NCI-H2107 treated with DMSO at 0.1 percent for 48 hours (cell line): ENCODE results near the gene LY6G6C.
"Not testable (repeated sequence)": the region's sequence is repeated elsewhere in the genome, so short reads cannot be mapped to it uniquely, and the experiment has no call there.

ENCODE experiments used
- DNase-seq: peaks from one replicate; lab custom pipeline; 2025; ENCODE audit not compliant: unreplicated experiment; lab: John Stamatoyannopoulos, UW

The LY6G6C gene

DNA sequence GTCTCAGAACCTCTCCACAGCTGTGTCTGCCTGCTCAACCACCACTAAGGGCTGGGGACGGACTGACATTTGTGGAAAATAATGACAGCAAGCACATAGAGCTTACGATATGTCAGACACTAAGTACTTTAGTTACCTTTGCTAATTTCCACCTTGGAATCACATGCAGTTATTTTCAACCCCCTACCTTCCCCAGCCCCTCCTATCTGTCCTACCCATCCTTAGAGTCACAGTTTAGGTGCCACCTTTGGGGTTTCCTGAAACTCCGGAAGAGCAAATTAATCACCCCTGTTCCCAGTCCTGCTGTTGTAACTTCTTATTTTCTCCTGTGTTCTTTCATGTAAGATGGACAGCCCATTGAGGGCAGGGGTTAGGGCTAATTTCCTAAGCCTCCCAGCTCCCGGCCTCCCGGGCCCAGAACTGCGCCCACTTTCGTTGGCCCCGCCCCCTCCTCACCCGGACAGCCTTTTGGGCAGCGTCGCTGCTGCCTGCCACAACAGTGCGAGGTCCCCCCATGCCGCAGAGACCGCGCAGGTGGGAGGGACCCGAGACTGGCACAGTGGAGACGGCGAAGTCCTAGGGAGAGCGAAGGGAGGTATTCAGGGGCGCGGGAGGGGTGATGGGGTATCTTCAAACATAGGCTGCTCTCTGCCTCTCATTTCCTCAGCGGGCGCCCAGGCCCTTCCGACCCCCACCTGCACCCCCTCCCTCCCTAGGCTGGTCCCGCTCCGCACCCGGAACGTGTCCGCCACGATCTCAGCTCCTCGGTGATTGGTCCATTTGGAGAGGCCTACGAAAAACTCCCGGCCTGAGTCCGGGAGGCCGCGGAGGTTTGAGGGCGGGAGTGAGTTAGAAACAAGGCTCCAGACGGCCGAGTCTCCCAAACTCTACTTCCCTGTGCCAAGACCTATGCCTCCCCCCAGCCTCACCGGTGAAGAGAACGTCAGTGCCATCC is 6.4 kb upstream of the LY6G6C start:
- DNase-seq: no peak

DNA sequence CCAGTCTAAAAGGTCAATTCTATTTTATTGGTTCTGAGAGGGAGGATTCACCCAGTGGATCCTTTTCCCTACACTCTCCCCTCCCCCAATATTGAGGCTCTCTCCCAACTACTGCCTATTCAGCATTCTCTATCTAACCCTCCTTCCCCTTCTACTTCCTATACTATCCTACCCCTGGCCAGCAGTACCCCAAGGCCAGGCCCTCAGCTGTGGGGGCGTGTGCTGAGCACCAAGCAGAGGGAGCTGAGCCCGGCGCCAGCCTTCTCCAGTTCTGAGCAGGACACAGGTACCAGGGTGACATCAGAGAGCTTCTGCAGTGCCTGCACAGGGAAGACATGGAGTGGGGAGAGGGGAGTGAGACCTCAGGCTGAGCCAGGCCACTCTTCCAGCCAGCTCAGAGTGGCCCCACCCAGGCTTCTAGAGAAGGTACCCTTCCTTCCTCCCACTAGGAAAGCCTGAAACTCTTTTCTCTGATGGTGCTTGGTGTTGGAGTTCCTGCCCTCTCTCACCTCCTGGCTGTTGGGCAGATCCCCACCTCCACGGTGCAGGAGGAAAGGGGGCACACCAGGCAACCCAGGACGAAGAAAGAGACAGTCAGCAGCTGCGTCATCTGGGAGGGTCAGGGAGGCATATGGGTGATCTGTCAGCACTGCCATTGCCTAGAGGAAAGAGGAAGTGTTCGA is 5.6 kb upstream of the LY6G6C start:
- no peak for DNase-seq

- no peak for DNase-seq
Measured at GRCh38 chr6:31725502-31726350, 4.2 kb upstream of the LY6G6C start.

- no peak for DNase-seq
Measured at GRCh38 chr6:31723980-31724691, 2.6 kb upstream of the LY6G6C start.

GRCh38 chr6:31723245-31723979 is 1.9 kb upstream of the LY6G6C start, which contains the start of gene MPIG6B:
Gene MPIG6B (plus strand): TSS chr6:31723373. CDS start chr6:31723384, 11 bp downstream.
- no peak for DNase-seq

DNA sequence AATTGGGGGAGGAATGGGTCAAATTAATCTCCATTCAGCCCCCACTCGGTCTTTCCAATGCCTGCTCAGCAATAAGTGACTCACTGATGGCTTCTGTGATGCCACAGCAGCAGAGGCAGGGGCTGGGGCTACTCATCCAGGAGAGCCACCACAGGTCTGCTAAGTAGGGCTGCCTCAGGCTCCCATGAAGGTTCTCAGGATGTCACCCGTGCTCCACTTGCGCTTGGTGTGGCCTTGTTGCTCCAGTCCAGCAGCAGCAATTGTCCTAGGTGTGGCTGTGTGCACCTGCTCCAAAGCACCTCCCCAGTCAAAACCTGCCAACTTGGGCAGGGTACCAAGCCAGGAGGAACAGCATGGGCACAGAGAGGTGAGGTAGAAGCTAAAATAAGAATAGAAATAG is 627 bp upstream of the LY6G6C start:
- no peak for DNase-seq

- DNase-seq: no peak
Measured at GRCh38 chr6:31720196-31720770, 1.3 kb downstream of the LY6G6C start.

DNA sequence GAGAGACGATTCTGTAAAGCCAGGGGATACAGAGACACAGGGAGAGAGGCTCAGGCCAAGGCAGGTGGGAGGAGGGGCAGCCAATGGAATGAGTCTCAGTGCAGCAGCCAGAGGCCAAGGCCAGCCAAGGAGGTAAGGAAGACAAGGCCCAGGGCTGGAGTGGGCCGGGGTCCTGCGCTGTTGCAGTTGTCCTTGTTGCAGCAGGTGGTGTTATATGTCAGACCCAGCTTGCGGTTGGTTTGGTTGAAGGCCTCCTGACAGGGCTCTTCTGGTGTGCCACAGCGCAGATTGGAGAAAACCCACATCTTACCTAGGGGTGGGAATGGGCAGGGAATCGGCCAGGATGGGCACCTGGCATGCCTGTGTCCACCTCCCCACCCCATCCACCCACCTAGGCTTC is 2.5 kb downstream of the LY6G6C start:
- no peak for DNase-seq

DNA sequence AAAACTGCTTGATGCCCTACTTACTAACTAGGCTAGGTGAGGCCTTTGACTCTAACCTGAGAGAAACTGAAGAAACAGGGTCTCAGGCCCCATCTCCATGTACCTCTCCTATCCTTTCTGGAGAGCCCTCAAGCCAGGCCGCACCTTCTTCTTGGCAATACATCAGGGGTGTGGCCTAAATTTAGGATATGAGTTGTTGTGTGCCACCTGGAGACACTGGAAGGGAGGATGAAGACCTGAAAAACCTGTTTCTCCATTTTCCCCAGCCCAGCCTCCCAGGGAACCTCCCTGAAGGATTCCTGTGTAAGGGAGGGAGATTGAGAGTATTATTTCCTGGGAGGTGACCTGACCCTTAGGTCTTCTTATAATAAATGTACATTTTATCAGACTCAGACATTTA is 3.3 kb downstream of the LY6G6C start:
- no peak for DNase-seq

DNA sequence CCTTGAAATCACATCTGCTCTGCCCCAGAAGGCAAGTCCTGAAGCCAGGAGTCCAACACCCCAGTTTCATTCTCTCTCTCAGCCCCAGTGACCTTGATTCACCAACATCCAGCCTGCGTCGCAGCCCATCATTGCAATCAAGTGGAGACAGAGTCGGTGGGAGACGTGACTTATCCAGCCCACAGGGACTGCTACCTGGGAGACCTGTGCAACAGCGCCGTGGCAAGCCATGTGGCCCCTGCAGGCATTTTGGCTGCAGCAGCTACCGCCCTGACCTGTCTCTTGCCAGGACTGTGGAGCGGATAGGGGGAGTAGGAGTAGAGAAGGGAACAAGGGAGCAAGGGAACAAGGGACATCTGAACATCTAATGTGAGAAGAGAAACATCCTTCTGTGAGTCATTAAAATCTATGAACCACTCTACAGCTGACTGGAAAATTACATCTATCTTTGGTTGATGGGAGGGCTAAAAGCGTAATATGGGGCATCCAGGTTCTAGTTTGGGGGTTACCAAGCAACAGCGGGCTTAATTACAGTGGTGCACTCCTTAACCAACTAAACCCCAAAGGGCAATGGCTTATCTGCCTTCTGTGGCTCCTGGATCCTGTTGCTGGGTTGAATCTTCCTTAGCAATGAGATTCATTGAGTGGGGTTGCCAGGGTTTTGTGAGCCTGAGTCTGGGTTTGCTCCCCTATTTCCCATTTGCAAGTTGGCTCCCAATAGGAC is 3.9 kb downstream of the LY6G6C start:
- DNase-seq: no peak

GRCh38 chr6:31715022-31715958 is 6.3 kb downstream of the LY6G6C start, which contains the start of gene LY6G6D:
Gene LY6G6D (plus strand): TSS chr6:31715348. CDS start chr6:31715356, 8 bp downstream.
- no peak for DNase-seq

- DNase-seq: no peak
Measured at GRCh38 chr6:31713991-31714684, 7.4 kb downstream of the LY6G6C start.

DNA sequence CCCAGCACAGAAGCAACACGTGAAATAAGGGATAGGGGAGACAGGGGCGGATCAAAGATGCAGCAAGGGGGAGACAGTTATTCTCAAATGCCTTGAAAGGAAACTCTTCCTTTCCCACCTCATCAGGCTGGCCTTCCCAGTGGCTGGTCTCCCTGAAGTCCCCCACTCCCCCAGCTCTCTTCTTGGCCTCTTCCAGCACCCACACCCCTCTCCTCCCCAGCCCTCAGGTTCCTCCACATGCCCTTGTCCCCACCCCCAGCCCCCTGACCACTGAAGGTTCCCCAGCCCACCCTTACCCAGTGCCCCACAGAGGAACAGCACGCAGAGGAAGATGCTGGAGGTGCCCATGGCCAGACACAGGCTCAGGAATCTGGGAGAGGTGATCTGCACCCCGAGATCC is 8.1 kb downstream of the LY6G6C start:
- DNase-seq: no peak

- DNase-seq: no peak
Measured at GRCh38 chr6:31712296-31712695, 9.2 kb downstream of the LY6G6C start.

DNA sequence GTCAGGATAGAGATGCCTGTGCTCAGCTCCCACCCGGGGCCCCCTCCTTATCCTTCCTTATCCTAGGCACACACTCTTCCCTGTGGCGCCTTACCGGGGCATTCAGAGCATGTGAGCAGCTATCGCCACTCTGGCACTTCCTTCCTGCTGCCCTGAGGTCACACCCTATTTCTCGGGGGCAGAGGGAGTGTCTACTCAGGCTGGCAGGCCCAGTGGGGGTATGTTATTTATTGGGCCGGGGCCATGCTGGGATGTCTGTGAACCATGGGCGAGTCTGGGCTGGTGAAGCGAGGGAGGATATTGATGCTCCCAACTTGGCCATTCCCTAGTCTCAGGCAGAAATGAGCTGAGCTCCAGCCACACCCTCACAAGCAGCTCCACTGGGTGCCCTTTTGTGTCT is 10.3 kb downstream of the LY6G6C start:
- DNase-seq: no peak

DNA sequence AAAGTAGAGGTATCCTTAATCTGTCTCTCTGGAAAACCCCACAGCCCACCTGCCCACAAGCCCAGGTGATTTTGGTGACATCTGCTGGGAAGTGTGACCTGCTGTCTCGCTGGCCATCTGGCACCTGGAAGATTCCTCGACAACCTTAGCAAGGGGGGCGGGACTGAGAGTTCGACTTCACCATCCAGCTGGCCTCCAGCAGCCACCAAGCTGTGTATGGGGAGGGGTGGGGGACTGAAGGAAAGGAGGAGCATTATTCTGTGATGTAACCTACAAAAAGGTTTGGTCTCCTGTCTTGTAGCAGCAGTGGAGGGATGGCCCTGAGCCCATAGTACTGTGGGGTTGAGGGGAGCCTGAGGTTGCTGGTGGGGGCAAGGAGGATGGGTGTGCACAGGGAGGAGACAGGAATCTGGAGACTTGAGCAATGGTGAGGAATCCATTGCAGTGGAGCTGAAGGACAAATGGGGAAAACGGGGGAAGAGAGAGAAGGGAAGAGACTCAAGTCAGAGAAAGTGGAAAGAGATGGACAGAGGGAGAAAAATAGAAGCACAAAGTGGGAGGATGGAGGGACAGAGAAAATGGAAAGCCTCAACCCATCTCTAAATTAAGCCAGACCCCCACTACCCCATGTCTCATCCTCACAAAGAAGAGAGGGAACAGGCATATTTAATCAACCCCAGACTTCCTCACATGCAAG is 10.9 kb downstream of the LY6G6C start:
- no peak for DNase-seq

GRCh38 chr6:31709157-31709556 is 12.4 kb downstream of the LY6G6C start:
- not testable (repeated sequence) for DNase-seq
